PFSK-1 (cell line): ENCODE data around the gene DNAH9.

Experiments
- POLR2AphosphoS5 ChIP-seq: IDR thresholded peaks from 2 replicates; pipeline ENCODE4 v1.6.1; 2012; ENCODE audit warnings: low read depth, mild to moderate bottlenecking, control low read depth, low read length, moderate library complexity
- TAF1 ChIP-seq: IDR thresholded peaks from 2 replicates; pipeline ENCODE4 v1.6.1; 2012; ENCODE audit warnings: low read length, control low read depth, borderline replicate concordance; ENCODE audit not compliant: insufficient read depth

DNA sequence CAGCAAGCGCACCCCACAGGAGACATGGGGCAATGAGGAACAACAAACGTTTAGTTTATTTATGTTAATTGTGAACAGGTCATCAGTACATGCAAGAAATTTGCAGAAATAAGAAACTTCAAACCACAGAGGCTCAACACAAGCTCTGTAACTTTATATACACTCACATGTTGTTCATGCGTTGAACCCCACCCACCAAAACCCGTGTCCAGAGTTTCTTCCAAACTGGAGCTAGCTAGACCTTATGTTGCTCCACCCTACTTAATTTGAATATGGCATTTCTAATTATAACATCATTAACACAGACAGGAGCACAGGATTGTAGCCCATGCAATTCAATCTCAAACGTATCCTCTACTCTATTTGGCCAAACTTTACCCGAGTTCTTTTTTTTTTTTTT, 206.9 kb downstream of the DNAH9 start:
- TF ChIP-seq TAF1: no peak
- no peak for TF ChIP-seq POLR2AphosphoS5
